Measurements from ENCODE around the gene TRIM25.

Gene TRIM25

GRCh38 chr17:56926704-56927103, 12.9 kb upstream of the TRIM25 start:
- H3K4me3 ChIP-seq (ENCODE audit: low read depth in 1 of 2, low read length in 2 of 2): no peak overlapping the region
- H3K27ac ChIP-seq (ENCODE audit: low read length): no peak overlapping the region
- ATAC-seq (ENCODE audit: insufficient read depth, low read depth): no peak

GRCh38 chr17:56926270-56926669, 12.4 kb upstream of the TRIM25 start:
- Histone ChIP-seq H4K20me1 (ENCODE audit: insufficient read depth, low read length) (no peaks in the 10 kb centered on the region), H3K4me2 (ENCODE audit: insufficient read depth, low read length) (no peak overlapping the region), H3K4me3 (ENCODE audit: low read depth in 1 of 2, low read length in 2 of 2) (no peak overlapping the region), H3K36me3 (ENCODE audit: insufficient read depth, low read length) (no peaks in the 10 kb centered on the region), H2AFZ (ENCODE audit: low read depth, low read length) (no peak overlapping the region), H3K9ac (ENCODE audit: low read depth, low read length) (no peak overlapping the region), H3K4me1 (ENCODE audit: insufficient read depth, low read length) (no peaks in the 10 kb centered on the region), H3K27me3 (ENCODE audit: insufficient read depth, low read length, poor library complexity) (no peaks in the 10 kb centered on the region), H3K79me2 (ENCODE audit: insufficient read depth, low read length) (no peaks in the 10 kb centered on the region), H3K9me3 (ENCODE audit: insufficient read depth, low read length, severe bottlenecking) (peaks cover 20% of the 10 kb centered on the region), H3K27ac (ENCODE audit: low read length) (no peak overlapping the region)
- ATAC-seq (ENCODE audit: insufficient read depth, low read depth) (no peak), DNase-seq (no peak)
- TF ChIP-seq CTCF (IDR thresholded peaks at IDR 0.05; ENCODE audit: borderline replicate concordance, extremely low read depth, low read length, poor library complexity, severe bottlenecking): no peak
- no peak for TF ChIP-seq EZH2 (IDR thresholded peaks at IDR 0.05; ENCODE audit: borderline replicate concordance, low read depth, low read length, severe bottlenecking)

More at GRCh38 chr17:56926704-56927103, 12.9 kb upstream of the TRIM25 start:
- Histone ChIP-seq H4K20me1 (ENCODE audit: insufficient read depth, low read length) (no peaks in the 10 kb centered on the region), H3K79me2 (ENCODE audit: insufficient read depth, low read length) (no peaks in the 10 kb centered on the region), H3K4me2 (ENCODE audit: insufficient read depth, low read length) (no peak overlapping the region), H3K27me3 (ENCODE audit: insufficient read depth, low read length, poor library complexity) (no peaks in the 10 kb centered on the region), H3K36me3 (ENCODE audit: insufficient read depth, low read length) (no peaks in the 10 kb centered on the region), H3K9ac (ENCODE audit: low read depth, low read length) (no peak overlapping the region), H3K4me1 (ENCODE audit: insufficient read depth, low read length) (no peaks in the 10 kb centered on the region), H2AFZ (ENCODE audit: low read depth, low read length) (no peak overlapping the region), H3K9me3 (ENCODE audit: insufficient read depth, low read length, severe bottlenecking) (peaks cover 21% of the 10 kb centered on the region)
- no peak for TF ChIP-seq CTCF (IDR thresholded peaks at IDR 0.05; ENCODE audit: borderline replicate concordance, extremely low read depth, low read length, poor library complexity, severe bottlenecking)
- TF ChIP-seq EZH2 (IDR thresholded peaks at IDR 0.05; ENCODE audit: borderline replicate concordance, low read depth, low read length, severe bottlenecking): no peak
- DNase-seq: no peak

GRCh38 chr17:56925088-56925487, 11.2 kb upstream of the TRIM25 start:
- H3K4me3 ChIP-seq (ENCODE audit: low read depth in 1 of 2, low read length in 2 of 2): no peak overlapping the region
- no peaks in the 10 kb centered on the region for H3K36me3 ChIP-seq (ENCODE audit: insufficient read depth, low read length)
- H3K79me2 ChIP-seq (ENCODE audit: insufficient read depth, low read length): no peaks in the 10 kb centered on the region
- H3K4me2 ChIP-seq (ENCODE audit: insufficient read depth, low read length): no peak overlapping the region
- H3K9ac ChIP-seq (ENCODE audit: low read depth, low read length): no peak overlapping the region
- no peak overlapping the region for H2AFZ ChIP-seq (ENCODE audit: low read depth, low read length)
- no peaks in the 10 kb centered on the region for H3K4me1 ChIP-seq (ENCODE audit: insufficient read depth, low read length)
- no peaks in the 10 kb centered on the region for H3K27me3 ChIP-seq (ENCODE audit: insufficient read depth, low read length, poor library complexity)
- H3K27ac ChIP-seq (ENCODE audit: low read length): no peak overlapping the region
- H3K9me3 ChIP-seq (ENCODE audit: insufficient read depth, low read length, severe bottlenecking): peaks cover 9% of the 10 kb centered on the region
- DNase-seq: no peak
- H4K20me1 ChIP-seq (ENCODE audit: insufficient read depth, low read length): no peaks in the 10 kb centered on the region
- no peak for ATAC-seq (ENCODE audit: insufficient read depth, low read depth)
- no peak for TF ChIP-seq CTCF (IDR thresholded peaks at IDR 0.05; ENCODE audit: borderline replicate concordance, extremely low read depth, low read length, poor library complexity, severe bottlenecking)
- TF ChIP-seq EZH2 (IDR thresholded peaks at IDR 0.05; ENCODE audit: borderline replicate concordance, low read depth, low read length, severe bottlenecking): no peak

GRCh38 chr17:56919717-56920116, 5.9 kb upstream of the TRIM25 start:
- H3K27me3 ChIP-seq (ENCODE audit: insufficient read depth, low read length, poor library complexity): no peaks in the 10 kb centered on the region
- H3K4me3 ChIP-seq (ENCODE audit: low read depth in 1 of 2, low read length in 2 of 2): no peak overlapping the region
- no peak overlapping the region for H2AFZ ChIP-seq (ENCODE audit: low read depth, low read length)
- ATAC-seq (ENCODE audit: insufficient read depth, low read depth) (no peak), DNase-seq (no peak)
- no peaks in the 10 kb centered on the region for H4K20me1 ChIP-seq (ENCODE audit: insufficient read depth, low read length)
- H3K9me3 ChIP-seq (ENCODE audit: insufficient read depth, low read length, severe bottlenecking): no peaks in the 10 kb centered on the region
- no peaks in the 10 kb centered on the region for H3K36me3 ChIP-seq (ENCODE audit: insufficient read depth, low read length)
- no peak for TF ChIP-seq EZH2 (IDR thresholded peaks at IDR 0.05; ENCODE audit: borderline replicate concordance, low read depth, low read length, severe bottlenecking)
- no peak for TF ChIP-seq CTCF (IDR thresholded peaks at IDR 0.05; ENCODE audit: borderline replicate concordance, extremely low read depth, low read length, poor library complexity, severe bottlenecking)
- H3K4me2 ChIP-seq (ENCODE audit: insufficient read depth, low read length): no peak overlapping the region
- no peak overlapping the region for H3K27ac ChIP-seq (ENCODE audit: low read length)
- H3K79me2 ChIP-seq (ENCODE audit: insufficient read depth, low read length): peaks cover 3% of the 10 kb centered on the region; the same call in 1 of the 2 replicates
- no peak overlapping the region for H3K9ac ChIP-seq (ENCODE audit: low read depth, low read length)
- peaks cover 7% of the 10 kb centered on the region for H3K4me1 ChIP-seq (ENCODE audit: insufficient read depth, low read length)

All from DND-41 (cell line).